ENCODE data around the gene RAC3.

RAC3 gene

DNA sequence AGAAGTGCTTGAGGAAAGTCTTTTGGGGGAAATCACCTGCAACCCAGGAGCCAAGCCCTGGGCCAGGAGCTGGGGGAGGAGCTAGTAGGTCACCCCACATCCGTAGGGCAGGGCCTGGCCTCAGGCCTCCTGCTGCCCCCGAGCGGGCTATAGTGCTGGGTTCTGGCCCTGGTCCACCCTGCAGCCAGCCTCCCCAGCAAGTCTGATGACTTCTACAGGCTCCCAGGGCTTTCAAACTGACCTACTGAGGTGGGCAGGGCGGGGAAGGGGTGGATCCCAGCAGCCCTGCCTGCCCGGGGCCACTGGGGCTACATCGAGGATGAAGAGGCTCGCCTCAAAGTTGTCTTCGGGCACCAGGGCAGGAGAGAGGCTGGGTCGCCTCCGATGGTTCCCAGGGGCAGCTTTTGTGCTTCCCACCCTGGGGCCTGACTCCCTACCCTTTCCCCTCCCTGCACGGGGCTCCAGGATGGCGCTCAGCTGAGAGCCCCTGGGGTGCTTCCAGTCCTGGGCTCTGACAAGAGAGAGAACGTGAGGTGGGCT, 13.8 kb upstream of the RAC3 start:
- in situ Hi-C loops (cut with MboI; ENCODE audit: low sequenced_read_pairs, unreplicated experiment), result no loop called here
- TF ChIP-seq, protein P1, sequence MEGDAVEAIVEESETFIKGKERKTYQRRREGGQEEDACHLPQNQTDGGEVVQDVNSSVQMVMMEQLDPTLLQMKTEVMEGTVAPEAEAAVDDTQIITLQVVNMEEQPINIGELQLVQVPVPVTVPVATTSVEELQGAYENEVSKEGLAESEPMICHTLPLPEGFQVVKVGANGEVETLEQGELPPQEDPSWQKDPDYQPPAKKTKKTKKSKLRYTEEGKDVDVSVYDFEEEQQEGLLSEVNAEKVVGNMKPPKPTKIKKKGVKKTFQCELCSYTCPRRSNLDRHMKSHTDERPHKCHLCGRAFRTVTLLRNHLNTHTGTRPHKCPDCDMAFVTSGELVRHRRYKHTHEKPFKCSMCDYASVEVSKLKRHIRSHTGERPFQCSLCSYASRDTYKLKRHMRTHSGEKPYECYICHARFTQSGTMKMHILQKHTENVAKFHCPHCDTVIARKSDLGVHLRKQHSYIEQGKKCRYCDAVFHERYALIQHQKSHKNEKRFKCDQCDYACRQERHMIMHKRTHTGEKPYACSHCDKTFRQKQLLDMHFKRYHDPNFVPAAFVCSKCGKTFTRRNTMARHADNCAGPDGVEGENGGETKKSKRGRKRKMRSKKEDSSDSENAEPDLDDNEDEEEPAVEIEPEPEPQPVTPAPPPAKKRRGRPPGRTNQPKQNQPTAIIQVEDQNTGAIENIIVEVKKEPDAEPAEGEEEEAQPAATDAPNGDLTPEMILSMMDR (IDR thresholded peaks at IDR 0.05; ENCODE audit: borderline replicate concordance, control extremely low read depth, extremely low read depth, insufficient read depth, missing control alignments), result no peak
- DNase-seq (ENCODE audit: low spot score), result no peak

DNA sequence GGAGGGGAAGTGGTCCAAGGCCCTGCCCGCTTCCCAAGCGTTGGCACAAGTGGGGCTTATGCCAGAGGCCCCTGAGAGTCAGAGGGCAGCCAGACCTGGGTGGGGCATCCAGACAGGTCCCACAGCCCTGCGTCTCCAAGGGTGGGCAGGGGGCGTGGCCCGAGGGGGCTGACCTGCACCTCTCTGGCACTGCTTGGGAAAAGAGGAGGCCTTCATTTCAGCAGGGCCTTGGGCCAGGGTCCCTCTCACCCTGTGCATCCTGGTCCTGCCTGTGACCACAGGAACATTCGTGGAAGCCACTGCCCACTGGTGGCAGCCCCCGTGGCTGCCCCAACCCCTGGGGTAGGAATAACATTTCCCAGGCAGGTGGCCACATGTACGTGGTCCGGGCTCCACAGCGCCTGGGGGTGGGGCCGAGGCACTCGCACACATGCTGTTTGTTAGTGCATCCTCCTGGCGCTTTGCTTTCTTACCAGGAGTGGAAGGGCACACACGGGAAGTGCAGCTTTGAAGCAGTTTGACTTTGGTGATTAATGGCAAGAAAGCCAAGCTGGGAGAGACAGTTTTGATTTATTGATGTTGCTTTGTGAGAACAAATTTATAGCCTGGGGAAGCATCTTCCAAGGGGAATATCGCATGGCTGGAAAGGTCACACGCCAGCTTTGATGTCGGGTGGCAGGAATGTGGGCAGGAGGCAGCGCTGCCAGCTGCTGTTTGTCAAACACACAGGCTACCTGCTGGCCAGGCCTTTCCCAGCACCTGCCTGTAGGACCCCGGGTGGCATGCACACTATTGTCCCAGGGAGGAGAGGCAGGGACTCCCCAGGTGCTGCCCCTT, 13.1 kb upstream of the RAC3 start:
- TF ChIP-seq, protein P1 (IDR thresholded peaks at IDR 0.05; ENCODE audit: borderline replicate concordance, control extremely low read depth, extremely low read depth, insufficient read depth, missing control alignments), result no peak
- in situ Hi-C loops (cut with MboI; ENCODE audit: low sequenced_read_pairs, unreplicated experiment), result no loop called here
- DNase-seq (ENCODE audit: low spot score), result no peak

DNA sequence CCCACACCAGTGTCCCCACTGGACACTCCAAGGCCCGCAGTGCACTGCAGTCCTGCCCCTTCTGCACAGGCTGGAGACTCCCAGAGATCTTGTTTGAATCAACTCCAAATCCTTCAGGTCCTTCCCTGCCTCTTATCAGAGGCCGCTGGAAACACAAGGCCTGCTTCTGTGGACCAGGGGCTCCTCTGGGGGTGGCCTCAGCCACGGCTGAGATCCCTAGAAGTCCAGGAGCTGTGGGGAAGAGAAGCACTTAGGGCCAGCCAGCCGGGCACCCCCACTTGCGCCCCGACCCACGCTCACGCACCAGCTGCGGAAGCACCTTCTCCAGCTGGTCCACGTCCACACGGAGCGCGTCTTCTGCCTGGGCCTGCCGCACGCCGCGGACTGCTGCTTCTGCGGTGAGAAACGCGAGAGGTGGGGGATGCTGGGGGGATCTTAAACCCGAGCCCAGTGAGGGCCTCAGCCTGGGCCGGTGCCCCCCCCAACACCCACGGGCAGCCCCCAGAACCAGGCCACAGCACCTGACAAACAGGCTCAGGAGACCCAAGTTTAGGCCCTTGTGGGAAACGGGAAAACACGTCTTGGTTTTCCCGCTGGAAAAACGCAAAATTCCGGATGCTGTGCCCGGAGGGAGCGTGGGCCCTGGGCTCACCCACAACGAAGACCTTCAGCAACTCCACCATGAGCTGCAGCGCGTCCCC, 12.3 kb upstream of the RAC3 start:
- no peak for DNase-seq (ENCODE audit: low spot score)
- TF ChIP-seq, protein P1 (IDR thresholded peaks at IDR 0.05; ENCODE audit: borderline replicate concordance, control extremely low read depth, extremely low read depth, insufficient read depth, missing control alignments), result no peak
- in situ Hi-C loops (cut with MboI; ENCODE audit: low sequenced_read_pairs, unreplicated experiment), result no loop called here

DNA sequence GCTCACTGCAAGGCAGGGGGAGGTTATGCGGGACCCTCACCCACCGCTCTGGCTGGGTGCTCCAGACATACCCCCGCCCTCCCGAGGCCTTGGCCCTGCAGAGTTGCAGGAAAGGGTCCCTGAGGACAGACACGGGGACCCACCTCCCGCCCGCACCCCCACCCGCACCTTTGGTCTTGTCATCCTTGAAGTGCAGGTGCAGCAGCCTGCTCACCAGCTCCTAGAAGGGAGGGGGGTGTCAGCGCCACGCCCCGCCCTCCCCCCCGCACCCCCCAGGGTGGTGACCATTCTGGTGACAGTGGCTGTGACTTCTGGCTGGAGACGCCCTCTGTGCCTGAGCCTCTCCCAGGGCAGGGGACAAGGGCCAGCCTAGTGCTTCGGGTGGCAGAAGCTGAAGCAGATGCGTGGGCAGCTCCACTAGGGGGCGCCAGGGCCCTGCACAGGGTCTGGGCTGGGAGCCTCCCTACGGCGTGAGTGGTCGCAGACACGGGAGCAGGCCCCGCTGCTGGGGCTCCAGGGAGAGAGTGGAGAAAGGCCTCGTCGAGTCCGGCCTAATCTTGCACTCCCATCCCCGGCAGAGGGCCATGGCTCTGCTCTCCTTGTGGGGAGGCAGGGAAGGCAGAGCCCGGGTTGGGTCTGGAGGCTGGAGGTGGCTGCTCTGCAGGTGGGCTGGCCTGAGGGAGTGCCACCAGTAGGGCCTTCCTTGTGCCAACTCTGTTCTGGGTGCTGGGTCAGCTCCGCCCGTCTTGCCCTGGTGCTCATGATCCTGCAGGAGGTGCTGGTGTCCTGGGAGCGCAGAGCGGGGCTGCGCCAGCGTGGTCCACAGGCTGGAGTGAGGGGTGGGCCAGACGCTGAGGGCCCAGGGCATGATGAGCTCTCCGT, 11.5 kb upstream of the RAC3 start:
- in situ Hi-C loops (cut with MboI; ENCODE audit: low sequenced_read_pairs, unreplicated experiment), result loop anchor here (10.0 kb wide), 1 partner anchor 135 kb away; no protein-coding TSS in a partner anchor
- TF ChIP-seq, protein P1 (IDR thresholded peaks at IDR 0.05; ENCODE audit: borderline replicate concordance, control extremely low read depth, extremely low read depth, insufficient read depth, missing control alignments), result peak; percentile 85
- DNase-seq (ENCODE audit: low spot score), result peak; percentile 85

DNA sequence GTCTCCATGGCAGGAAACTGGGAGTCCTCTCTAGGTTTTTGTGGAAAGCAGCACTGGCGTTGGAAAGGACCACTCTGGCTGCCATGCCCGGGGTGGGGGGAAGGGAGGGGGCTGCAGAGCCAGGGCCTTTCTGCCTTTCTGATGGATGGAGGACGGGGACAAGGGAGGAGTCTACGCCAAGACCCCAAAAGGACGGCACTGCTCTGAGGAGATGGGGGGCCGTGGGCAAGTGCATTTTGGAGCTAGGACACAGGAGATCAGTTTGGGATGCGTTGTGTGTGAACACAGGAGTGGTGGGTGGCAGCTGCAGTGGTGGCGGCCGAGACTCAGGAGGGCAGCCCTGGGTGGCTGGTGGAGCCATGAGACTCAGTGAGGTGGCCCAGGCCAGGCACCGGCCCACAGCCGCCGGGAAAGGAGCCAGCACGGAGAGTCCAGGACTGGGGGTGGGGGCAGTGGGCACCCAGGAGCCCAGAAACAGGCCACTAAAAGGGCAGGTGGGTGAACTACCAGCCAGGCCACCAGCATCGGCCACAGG, 10.8 kb upstream of the RAC3 start:
- in situ Hi-C loops (cut with MboI; ENCODE audit: low sequenced_read_pairs, unreplicated experiment), result loop anchor here (10.0 kb wide), 1 partner anchor 134 kb away; no protein-coding TSS in a partner anchor
- no peak for DNase-seq (ENCODE audit: low spot score)
- TF ChIP-seq, protein P1 (IDR thresholded peaks at IDR 0.05; ENCODE audit: borderline replicate concordance, control extremely low read depth, extremely low read depth, insufficient read depth, missing control alignments), result no peak

Measured in GM13976 (cell line).